SJCRH30 (cell line): ENCODE measurements around the gene MAGT1. TPM values are rescaled to one million over a fixed set of nuclear protein-coding genes. Genes with fewer than 3 reads are reported as not detected.
"Not testable (repeated sequence)": the region's sequence is repeated elsewhere in the genome, so short reads cannot be mapped to it uniquely, and the experiment has no call there.

Experiments used
- DNase-seq, 2 experiments: peaks; one replicate each; pipeline ENCODE4 v3.0.0-alpha.2; 2015 to 2020
- H3K27ac ChIP-seq: fragments of 250-450 bp; sonication (Bioruptor Pico); 2 replicates; pipeline ENCODE4 v1.5.1; 2020; ENCODE audit warnings: mild to moderate bottlenecking, moderate library complexity
- H3K27me3 ChIP-seq: fragments of 250-450 bp; sonication (Bioruptor Pico); 2 replicates; pipeline ENCODE4 v1.5.1; 2020; ENCODE audit warnings: mild to moderate bottlenecking, moderate library complexity
- H3K36me3 ChIP-seq: fragments of 250-450 bp; sonication (Bioruptor Pico); 2 replicates; pipeline ENCODE4 v1.5.1; 2020; ENCODE audit warnings: mild to moderate bottlenecking, moderate library complexity
- H3K4me1 ChIP-seq: fragments of 250-450 bp; sonication (Bioruptor Pico); 2 replicates; pipeline ENCODE4 v1.5.1; 2020; ENCODE audit warnings: mild to moderate bottlenecking, moderate library complexity
- H3K4me3 ChIP-seq: fragments of 250-450 bp; sonication (Bioruptor Pico); 2 replicates; pipeline ENCODE4 v1.5.1; 2020; ENCODE audit warnings: mild to moderate bottlenecking, moderate library complexity
- H3K9me3 ChIP-seq: fragments of 250-450 bp; sonication (Bioruptor Pico); replicated peaks from 2 replicates; pipeline ENCODE4 v1.5.1; 2020; ENCODE audit warnings: mild to moderate bottlenecking, moderate library complexity
- total RNA-seq: library from RNA; depleted of rRNA; stranded (reverse); fragments of >200 nt; shearing (Covaris generic); gene quantifications from 2 replicates; pipeline ENCODE4 v1.2.3, GENCODE V29; 2014; rRNA removed

The MAGT1 gene
- total RNA-seq: 60.7 and 72.2 TPM in 2 replicates

DNA sequence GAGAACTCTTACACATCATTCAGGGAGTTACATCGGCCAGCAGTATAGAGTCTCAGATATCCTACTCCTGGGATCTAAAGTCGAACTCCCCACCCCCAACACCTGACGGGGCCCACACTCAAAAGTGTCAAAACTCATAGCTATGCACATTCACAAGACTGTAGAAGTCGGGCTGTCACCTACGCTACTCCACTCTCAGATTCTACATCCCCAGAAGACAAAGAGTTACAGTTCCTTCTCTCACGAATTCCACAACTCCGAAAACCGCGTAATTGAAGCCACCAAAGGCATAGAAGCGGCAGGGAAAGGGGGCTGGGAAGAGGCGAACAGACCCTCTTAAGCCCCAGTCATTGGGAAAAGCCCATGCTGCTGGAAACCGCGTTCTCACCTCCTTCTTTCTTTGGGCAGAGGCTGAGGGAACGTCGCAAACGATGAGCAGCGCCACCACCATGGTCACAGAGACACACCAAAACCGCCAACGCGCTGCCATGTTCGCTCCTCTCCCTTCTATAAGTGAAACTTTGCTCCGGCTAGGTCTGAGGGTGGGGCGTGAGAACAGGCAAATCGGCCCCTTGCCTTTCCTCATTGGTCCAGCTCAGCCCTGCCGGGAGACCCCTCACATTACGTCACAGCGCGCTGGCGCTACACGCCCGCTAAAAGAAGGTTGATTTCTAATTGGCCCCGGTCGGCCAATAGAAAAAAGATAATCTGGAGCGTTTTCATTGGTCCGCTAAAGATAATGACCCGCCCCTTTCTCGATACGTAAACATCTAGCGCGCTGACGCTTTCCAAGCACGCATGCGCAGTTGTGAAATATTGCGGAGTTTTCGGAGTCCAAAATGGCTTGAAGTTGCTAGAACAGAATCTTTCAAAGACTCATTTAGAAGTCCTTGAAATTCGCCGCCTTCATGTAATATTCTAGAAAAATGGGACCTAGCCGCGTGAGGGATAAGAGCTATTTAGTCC lies at the start of gene MAGT1:
MAGT1 (minus strand) TSS at position 515 of the 966 bp plus-strand sequence; CDS start at position 490, 25 bp downstream.
- Histone ChIP-seq H3K27ac (peak within 1 kb of the TSS; percentile 84), H3K4me1 (no peaks in the 10 kb centered on the region), H3K9me3 (no peaks in the 10 kb centered on the region), H3K27me3 (no peaks in the 10 kb centered on the region), H3K4me3 (peak within 1 kb of the TSS; percentile 88), H3K36me3 (no peaks in the 10 kb centered on the region)
- peak; percentile 92 to 96 for DNase-seq

DNA sequence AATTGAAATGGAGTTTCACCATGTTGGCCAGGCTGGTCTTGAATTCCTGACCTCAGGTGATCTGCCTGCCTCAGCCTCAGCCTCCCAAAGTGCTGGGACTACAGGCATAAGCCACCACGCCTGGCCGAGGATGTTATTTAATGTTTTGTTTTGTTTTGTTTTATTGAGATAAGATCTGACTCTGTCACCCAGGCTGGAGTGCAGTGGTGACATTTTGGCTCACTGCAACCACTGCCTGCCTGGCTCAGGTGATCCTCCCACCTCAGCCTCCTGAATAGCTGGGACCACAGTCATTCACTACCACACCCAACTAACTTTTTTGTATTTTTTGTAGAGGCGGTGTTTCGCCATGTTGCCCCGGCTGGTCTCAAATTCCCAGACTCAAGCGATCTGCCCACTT lies 49.8 kb upstream of the MAGT1 start:
- not testable (repeated sequence) for H3K4me3 ChIP-seq, H3K9me3 ChIP-seq, H3K27ac ChIP-seq, H3K36me3 ChIP-seq, DNase-seq, H3K27me3 ChIP-seq, H3K4me1 ChIP-seq

DNA sequence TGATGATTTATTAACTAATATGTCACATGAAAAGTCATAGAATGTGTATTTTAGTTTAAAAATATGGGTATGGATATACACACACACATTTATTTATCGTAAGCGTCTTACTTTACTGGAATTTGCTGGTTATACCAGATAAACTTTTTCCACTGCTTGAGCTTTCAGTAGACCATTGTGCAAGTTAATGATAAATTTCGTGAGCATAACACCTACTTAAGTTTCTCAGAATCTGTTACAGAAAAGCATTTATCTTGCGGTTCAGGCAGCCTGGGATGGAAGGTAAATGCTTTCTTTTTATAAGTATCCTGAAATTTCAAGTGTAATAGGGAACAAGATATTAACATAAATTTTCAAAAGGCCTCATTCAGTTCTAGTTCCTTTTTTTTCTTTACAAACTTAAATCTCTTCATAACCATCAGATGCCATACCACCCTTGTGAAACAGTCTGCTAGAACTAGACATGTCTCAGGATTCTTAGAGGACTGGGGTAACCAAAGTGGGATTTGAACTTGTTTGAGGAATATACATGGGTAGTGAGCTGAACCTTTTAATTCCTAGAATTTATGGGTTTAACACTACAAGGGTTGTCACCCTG lies 42.9 kb upstream of the MAGT1 start:
- no peaks in the 10 kb centered on the region for H3K4me1 ChIP-seq
- no peak overlapping the region for H3K4me3 ChIP-seq
- no peak overlapping the region for H3K27ac ChIP-seq
- DNase-seq: no peak
- no peaks in the 10 kb centered on the region for H3K9me3 ChIP-seq
- no peaks in the 10 kb centered on the region for H3K36me3 ChIP-seq
- no peaks in the 10 kb centered on the region for H3K27me3 ChIP-seq

DNA sequence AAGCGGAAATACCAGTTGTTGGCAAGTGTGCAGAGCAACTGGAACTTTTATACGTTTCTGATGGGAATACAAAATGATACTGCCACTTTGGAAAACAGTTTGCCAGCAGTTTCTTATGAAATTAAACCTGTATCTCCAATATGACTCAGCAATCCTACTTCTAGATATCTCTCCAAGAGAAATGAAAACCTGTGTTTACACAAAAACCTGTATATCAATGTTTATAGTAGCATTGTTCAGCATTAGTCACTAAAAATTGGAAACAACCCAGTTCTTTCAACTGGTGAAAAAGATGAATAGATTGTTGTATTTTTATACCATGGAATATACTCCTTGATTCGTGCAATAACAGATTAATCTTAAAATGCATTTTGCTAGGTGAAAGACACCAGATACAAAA lies 42.1 kb upstream of the MAGT1 start:
- DNase-seq: no peak
- H3K36me3 ChIP-seq: no peaks in the 10 kb centered on the region
- no peaks in the 10 kb centered on the region for H3K27me3 ChIP-seq
- no peak overlapping the region for H3K4me3 ChIP-seq
- H3K9me3 ChIP-seq: no peaks in the 10 kb centered on the region
- no peak overlapping the region for H3K27ac ChIP-seq
- no peaks in the 10 kb centered on the region for H3K4me1 ChIP-seq

DNA sequence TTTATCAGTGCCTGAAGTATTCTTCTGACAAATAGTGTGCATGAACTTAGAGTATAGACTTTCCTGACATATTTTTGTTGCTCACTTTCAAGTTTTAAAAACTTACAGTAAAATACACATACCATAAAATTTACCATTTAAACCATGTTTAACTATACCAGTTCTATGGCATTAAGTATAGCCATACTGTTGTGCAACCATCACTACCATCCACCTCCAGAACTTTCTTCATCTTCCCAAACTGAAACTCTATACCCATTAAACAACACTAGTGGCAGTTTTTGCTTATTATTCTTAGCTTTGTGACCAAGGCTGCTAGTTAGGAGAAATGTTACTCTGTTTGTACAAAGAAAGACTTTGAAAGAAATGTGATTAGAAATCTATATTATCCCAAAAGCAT lies 41.1 kb upstream of the MAGT1 start:
- Histone ChIP-seq H3K27ac (no peak overlapping the region), H3K36me3 (no peaks in the 10 kb centered on the region), H3K27me3 (no peaks in the 10 kb centered on the region), H3K4me3 (no peak overlapping the region), H3K9me3 (no peaks in the 10 kb centered on the region), H3K4me1 (no peaks in the 10 kb centered on the region)
- no peak for DNase-seq

DNA sequence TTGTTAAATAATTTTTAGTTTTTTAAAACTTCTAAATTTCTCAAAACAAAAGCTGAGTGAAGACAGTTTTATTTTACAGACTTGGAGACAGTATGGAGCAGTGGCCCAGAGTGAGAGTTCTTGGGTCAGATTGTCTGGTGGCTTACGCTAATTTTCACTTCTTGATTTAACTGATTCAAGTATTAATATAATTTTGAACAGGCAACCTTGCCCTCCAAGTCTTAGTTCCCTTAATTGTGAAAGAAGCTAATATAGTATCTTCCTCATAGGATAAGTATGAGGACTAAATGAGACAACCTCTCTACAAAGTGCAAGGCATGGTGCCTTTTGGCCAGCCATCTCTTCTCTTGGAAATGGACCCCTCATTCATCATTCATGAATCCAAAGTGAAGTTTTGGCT lies 40.7 kb upstream of the MAGT1 start:
- Histone ChIP-seq H3K4me3 (no peak overlapping the region), H3K27ac (no peak overlapping the region)
- DNase-seq: no peak

DNA sequence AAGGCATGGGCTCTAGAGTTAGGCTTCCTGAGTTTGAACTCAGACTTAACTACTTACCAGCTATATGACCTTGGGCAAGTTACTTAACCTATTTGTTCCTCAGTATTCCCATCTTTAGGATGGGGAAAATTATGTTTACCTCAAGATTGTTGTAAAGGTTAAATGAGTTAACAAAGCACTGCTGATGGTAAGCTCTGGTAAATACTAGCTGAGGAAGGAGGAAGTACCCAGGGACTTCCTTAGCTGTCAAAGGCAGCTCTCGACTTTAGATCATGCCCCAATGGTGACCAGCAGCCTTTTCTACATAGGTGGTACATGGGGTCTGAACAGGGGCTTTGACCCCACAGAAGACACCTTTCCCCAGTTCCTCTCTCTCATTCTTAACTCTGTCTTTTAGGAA lies 35.3 kb upstream of the MAGT1 start:
- Histone ChIP-seq H3K9me3 (no peaks in the 10 kb centered on the region), H3K27me3 (no peaks in the 10 kb centered on the region), H3K27ac (no peak overlapping the region), H3K4me3 (no peak overlapping the region), H3K4me1 (no peaks in the 10 kb centered on the region), H3K36me3 (no peaks in the 10 kb centered on the region)
- no peak for DNase-seq

More for the DNA sequence above, 40.7 kb upstream of the MAGT1 start:
- no peaks in the 10 kb centered on the region for H3K36me3 ChIP-seq
- H3K4me1 ChIP-seq: no peaks in the 10 kb centered on the region
- no peaks in the 10 kb centered on the region for H3K27me3 ChIP-seq
- no peaks in the 10 kb centered on the region for H3K9me3 ChIP-seq

DNA sequence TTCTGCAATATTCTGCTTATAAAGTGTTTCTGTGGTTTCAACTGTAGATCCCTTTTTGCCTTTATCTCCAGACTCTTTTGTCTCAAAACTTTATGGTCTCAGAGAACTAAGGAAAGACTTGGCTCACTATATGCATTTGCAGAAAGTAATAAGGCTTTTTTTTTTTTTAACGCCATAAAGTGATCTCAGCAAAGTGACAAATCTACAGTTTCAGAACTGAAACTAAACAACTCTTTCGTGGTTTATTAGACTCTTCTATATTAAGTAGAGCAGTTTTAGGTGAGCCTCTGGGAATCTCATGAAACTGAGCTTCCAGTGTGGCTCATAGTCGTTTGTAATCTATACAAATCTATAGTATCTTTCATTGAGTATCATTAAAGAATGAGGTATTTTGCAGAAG lies 30.5 kb upstream of the MAGT1 start:
- DNase-seq: no peak
- no peak overlapping the region for H3K4me3 ChIP-seq

DNA sequence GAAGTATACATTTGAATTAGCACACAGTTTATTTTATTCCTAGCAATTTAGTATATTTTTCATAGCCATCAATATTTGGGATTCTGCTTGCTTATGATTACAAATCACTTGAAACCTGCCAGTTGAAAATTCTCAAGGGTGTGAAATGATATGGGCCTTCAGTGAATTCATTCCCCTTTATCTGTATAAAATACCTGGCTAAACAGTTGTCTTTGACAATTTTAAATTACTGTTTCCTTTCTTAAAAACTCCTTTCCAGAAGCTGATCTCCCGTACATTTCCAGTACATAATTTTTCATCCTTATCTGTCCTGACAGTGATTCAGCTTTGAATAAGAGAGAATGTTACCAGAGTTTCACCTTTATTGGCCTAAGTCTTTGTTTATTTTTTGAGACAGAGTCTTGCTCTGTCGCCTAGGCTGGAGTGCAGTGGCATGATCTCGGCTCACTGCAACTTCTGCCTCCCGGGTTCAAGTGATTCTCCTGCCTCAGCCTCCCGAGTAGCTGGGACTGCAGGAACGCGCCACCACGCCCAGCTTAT lies 29.2 kb upstream of the MAGT1 start:
- no peaks in the 10 kb centered on the region for H3K4me1 ChIP-seq
- no peaks in the 10 kb centered on the region for H3K9me3 ChIP-seq
- H3K36me3 ChIP-seq: no peaks in the 10 kb centered on the region
- H3K27me3 ChIP-seq: no peaks in the 10 kb centered on the region
- no peak overlapping the region for H3K4me3 ChIP-seq
- no peak overlapping the region for H3K27ac ChIP-seq
- no peak for DNase-seq

More for the DNA sequence above, 30.5 kb upstream of the MAGT1 start:
- no peaks in the 10 kb centered on the region for H3K9me3 ChIP-seq
- no peaks in the 10 kb centered on the region for H3K27me3 ChIP-seq
- H3K36me3 ChIP-seq: no peaks in the 10 kb centered on the region
- H3K4me1 ChIP-seq: no peaks in the 10 kb centered on the region
- H3K27ac ChIP-seq: no peak overlapping the region

DNA sequence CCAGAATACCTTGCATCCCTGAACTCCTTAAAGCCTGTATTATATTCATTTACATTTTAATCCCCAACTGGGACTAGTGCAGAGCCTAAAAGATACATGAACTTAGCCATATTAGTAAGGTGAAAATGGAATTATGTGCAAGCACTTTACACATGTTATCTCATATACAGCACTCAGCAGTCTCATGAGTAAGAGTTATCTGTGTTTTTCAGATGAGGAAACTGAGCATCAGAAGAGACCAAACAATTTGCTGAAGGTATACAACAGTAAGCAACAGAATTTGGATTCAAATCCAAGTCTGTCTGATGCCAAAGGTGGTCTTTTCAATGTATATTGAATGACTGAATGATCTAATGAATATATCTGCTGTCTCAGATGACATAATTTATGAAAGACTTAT lies 27.6 kb upstream of the MAGT1 start:
- Histone ChIP-seq H3K27ac (no peak overlapping the region), H3K36me3 (no peaks in the 10 kb centered on the region), H3K9me3 (no peaks in the 10 kb centered on the region), H3K4me1 (no peaks in the 10 kb centered on the region), H3K4me3 (no peak overlapping the region), H3K27me3 (no peaks in the 10 kb centered on the region)
- no peak for DNase-seq

DNA sequence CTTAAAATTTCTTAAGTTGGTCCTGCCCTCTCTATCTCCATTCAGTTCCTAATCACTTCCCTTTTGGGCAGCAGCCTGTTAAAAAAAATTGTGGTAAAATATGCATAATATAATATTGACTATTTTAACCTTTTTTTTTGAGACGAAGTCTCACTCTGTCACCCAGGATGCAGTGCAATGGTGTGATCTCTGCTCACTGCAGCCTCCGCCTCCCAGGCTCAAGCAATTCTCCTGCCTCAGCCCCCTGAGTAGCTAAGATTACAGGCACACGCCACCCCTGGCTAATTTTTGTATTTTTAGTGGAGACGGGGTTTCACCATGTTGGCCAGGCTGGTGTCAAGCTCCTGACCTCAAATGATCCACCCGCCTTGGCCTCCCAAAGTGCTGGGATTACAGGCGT lies 24.1 kb upstream of the MAGT1 start:
- H3K4me3 ChIP-seq, H3K27me3 ChIP-seq, H3K9me3 ChIP-seq, DNase-seq, H3K36me3 ChIP-seq, H3K4me1 ChIP-seq, H3K27ac ChIP-seq: not testable (repeated sequence)

DNA sequence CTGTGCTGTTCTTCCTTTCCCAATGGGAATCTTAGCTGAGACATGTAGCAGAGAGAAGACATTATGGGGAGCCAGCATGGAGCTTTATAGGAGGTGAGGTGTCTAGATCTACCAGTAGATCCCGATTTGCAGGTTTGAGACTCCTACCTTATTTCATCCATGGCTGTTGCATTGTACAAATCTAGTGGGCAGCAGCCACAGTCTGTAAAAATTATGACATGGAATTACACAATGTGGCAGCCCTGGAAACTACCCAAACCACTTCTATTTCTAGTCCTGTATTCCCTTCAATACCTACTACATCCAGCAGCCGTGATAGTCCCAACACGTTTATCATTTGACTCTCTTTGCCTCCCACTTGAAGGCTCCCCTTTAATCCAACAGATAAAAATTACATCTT lies 23.3 kb upstream of the MAGT1 start:
- Histone ChIP-seq H3K27ac (no peak overlapping the region), H3K4me1 (no peaks in the 10 kb centered on the region), H3K4me3 (no peak overlapping the region), H3K27me3 (no peaks in the 10 kb centered on the region), H3K9me3 (no peaks in the 10 kb centered on the region), H3K36me3 (no peaks in the 10 kb centered on the region)
- no peak for DNase-seq

DNA sequence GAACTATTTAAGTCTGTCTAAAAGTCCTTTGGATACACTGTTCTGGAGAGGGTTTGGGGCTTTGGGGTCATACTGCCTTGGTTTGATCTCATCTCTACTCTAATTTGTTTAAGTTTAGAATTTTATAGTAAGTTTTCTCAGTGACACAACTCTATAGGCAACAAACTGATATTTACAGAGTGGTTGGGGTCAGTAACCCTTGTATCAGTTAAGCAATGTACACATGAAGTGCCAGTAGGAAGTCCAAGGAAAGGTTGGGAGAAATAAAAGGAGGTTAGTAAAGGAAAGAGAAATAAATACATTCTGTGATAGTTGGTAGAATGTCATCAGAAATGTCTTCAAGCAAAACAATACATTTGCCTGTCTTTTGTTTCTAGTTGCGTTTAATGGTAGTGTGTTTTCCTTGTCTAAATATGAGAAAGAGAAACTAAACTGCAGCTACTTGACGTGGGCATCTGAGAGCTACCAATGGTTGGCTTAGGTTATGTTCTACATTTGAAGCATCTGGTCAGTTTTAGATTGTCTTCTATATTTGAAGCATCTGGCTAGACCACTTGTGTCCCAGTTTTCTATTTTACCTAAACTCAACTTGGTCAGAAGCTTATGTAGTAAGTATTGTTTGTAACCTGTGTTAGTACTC lies 22.2 kb upstream of the MAGT1 start:
- no peaks in the 10 kb centered on the region for H3K27me3 ChIP-seq
- no peak overlapping the region for H3K4me3 ChIP-seq
- no peak for DNase-seq
- no peak overlapping the region for H3K27ac ChIP-seq
- no peaks in the 10 kb centered on the region for H3K36me3 ChIP-seq
- H3K4me1 ChIP-seq: no peaks in the 10 kb centered on the region
- H3K9me3 ChIP-seq: no peaks in the 10 kb centered on the region

DNA sequence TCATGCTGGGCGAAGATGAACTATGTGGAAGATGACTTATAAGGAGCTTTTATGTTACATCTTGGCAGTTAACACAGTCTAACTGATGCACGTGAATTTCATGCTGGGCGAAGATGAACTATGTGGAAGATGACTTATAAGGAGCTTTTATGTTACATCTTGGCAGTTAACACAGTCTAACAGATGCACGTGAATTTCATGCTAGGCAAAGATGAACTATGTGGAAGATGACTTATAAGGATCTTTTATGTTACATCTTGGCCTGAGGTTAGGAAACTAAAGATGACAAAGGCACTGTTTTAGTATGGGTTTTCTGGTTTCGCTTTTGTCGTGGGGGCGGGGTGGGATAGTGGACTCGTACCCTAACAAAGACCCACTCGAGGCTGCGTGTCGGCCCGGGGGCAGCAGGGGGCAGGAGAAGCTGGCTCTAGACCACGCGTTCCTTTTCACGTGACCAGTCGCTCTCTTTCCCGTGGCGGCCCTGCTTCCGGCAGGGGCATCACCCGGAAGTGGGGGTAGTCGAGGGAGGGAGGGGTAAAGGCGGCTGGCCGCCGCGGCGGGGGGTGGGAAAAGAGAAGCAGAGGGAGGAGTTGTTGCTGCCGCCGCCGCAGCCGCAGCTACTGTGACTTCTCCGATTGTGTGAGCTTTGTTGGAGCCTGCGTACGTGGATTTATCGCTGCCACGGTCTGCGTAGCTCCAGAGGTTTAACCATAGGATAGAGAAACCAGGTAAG lies 15.0 kb upstream of the MAGT1 start, which contains the start of gene ATP7A:
ATP7A (plus strand) TSS at position 586 of the 733 bp plus-strand sequence. CDS start 60,949 bp downstream, outside the sequence.
- H3K36me3 ChIP-seq: no peaks in the 10 kb centered on the region
- no peaks in the 10 kb centered on the region for H3K9me3 ChIP-seq
- H3K27ac ChIP-seq: peak within 1 kb of the TSS; percentile 76
- H3K4me3 ChIP-seq: peak within 1 kb of the TSS; percentile 73
- H3K27me3 ChIP-seq: no peaks in the 10 kb centered on the region
- DNase-seq: peak; percentile 90 to 92
- H3K4me1 ChIP-seq: no peaks in the 10 kb centered on the region
